Mammary epithelial cell (primary cell): ENCODE measurements around the gene KLK12.
A peak's percentile ranks its signal among the peaks of the same experiment; 100 is the strongest.

Experiments used
- EZH2 ChIP-seq: IDR thresholded peaks from 2 replicates; pipeline ENCODE4 v1.6.1; 2012; ENCODE audit warnings: low read length, inconsistent platforms, borderline replicate concordance
- TF ChIP-seq, protein P1 (sequence below), 2 donors: IDR thresholded peaks in 1 of 2; conservative IDR thresholded peaks in 1 of 2; 2 replicates each; pipeline ENCODE4 v1.5.1; 2011 to 2012; ENCODE audit warnings: inconsistent platforms in 2 of 2, low read length in 2 of 2, mild to moderate bottlenecking in 2 of 2, control low read depth in 1 of 2, low read depth in 1 of 2; ENCODE audit not compliant: insufficient read depth in 1 of 2; ENCODE audit errors: extremely low read depth in 1 of 2

DNA sequence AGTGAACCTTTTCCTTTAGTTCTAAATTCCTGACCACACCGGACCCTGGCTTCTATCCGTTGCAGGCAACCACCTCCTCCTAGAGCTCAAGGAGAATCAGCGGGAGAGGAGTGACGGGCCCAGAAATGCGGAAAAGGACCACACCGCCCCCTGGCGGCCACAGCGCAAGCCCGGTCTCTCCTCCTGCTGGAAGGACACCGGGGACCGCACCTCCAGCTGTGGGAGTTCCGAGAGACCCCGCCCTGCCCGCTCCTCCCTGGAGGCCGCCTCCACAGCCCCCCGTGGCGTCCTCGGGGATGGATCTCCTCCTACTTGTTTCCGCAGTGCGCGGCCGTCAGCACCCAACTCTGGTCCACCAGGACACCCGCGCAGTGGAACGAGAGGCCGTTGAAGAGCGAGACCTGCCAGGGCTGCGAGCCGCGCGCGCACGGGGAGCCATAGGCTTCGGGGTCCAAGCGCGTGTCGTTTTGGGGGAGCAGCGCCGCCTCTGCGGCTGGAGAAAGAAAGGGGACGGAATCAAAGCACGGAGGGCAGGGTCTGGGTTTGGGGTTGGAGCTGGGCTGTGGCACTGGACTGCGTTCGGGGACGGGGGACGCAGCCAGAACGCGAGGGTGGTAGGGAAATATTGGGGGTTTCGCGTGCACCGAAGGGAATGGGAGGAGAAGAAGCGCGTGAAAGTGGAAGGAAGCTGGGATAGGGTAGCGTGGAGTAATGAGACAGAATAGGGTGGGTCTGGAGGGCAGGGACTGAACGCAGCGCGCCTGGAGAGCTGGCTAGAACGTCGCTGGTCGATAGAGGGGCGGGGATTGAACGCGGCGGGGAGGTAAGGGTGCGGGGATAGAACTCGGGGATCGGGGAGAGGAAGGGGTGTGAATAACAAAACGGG, 17.8 kb downstream of the KLK12 start:
- TF ChIP-seq EZH2: no peak
- TF ChIP-seq, protein P1, sequence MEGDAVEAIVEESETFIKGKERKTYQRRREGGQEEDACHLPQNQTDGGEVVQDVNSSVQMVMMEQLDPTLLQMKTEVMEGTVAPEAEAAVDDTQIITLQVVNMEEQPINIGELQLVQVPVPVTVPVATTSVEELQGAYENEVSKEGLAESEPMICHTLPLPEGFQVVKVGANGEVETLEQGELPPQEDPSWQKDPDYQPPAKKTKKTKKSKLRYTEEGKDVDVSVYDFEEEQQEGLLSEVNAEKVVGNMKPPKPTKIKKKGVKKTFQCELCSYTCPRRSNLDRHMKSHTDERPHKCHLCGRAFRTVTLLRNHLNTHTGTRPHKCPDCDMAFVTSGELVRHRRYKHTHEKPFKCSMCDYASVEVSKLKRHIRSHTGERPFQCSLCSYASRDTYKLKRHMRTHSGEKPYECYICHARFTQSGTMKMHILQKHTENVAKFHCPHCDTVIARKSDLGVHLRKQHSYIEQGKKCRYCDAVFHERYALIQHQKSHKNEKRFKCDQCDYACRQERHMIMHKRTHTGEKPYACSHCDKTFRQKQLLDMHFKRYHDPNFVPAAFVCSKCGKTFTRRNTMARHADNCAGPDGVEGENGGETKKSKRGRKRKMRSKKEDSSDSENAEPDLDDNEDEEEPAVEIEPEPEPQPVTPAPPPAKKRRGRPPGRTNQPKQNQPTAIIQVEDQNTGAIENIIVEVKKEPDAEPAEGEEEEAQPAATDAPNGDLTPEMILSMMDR (conservative IDR thresholded peaks at IDR 0.05 in 1 of 2, IDR thresholded peaks at IDR 0.05 in 1 of 2; ENCODE audit: extremely low read depth in 1 of 2, insufficient read depth in 1 of 2, low read depth in 1 of 2, low read length in 2 of 2): peak; percentile 93 to 99
